Caco-2 (cell line): ENCODE results near the gene PUSL1. TPM values are rescaled to one million over a fixed set of nuclear protein-coding genes. Genes with fewer than 3 reads are reported as not detected.

Source experiments
- BruUV-seq: library from RNA; stranded (reverse); fragments of 400-500 nt; replicated peaks from 2 replicates; lab custom pipeline; 2021; lab: Mats Ljungman, UMichigan
- CTCF ChIA-PET: fragments of 300-600 bp; sonication (Branson Sonifier 250); formaldehyde crosslinking; loops from one replicate; lab custom pipeline; 2022; ENCODE audit warnings: antibody characterized with exemption; lab: Charles Lee
- POLR2A ChIA-PET: fragments of 300-600 bp; sonication (Branson Sonifier 250); formaldehyde crosslinking; loops from one replicate; lab custom pipeline; 2022; ENCODE audit warnings: antibody characterized with exemption; lab: Charles Lee
- DNase-seq, 2 experiments: peaks; one replicate each; pipeline versions ENCODE4 v3.0.0 to v3.0.0-alpha.2; 2020 to 2022
- H3K27me3 ChIP-seq: replicated peaks from 2 replicates; pipeline ENCODE4 v1.6.0; 2011; ENCODE audit warnings: low read length; ENCODE audit not compliant: control insufficient read depth, insufficient read depth
- H3K36me3 ChIP-seq: 2 replicates; pipeline ENCODE4 v1.5.1; 2011; ENCODE audit warnings: low read length; ENCODE audit not compliant: control insufficient read depth, insufficient read depth
- H3K4me1 ChIP-seq: fragments of 250-450 bp; sonication (Bioruptor Pico); 2 replicates; pipeline ENCODE4 v1.5.1; 2020; ENCODE audit warnings: mild to moderate bottlenecking
- H3K4me3 ChIP-seq: 2 replicates; pipeline ENCODE4 v1.5.1; 2011; ENCODE audit warnings: low read depth, mild to moderate bottlenecking, control low read depth, low read length
- H3K9me3 ChIP-seq: fragments of 250-450 bp; sonication (Bioruptor Pico); 2 replicates; pipeline ENCODE4 v1.5.1; 2020; ENCODE audit warnings: mild to moderate bottlenecking, moderate library complexity
- H3K27ac Mint-ChIP-seq: one replicate; pipeline ENCODE4 v1.8.0; 2022; ENCODE audit warnings: mixed read lengths; ENCODE audit not compliant: unreplicated experiment
- H3K27me3 Mint-ChIP-seq: one replicate; pipeline ENCODE4 v1.8.0; 2022; ENCODE audit warnings: mixed read lengths; ENCODE audit not compliant: insufficient read depth, unreplicated experiment
- H3K36me3 Mint-ChIP-seq: one replicate; pipeline ENCODE4 v1.8.0; 2022; ENCODE audit warnings: mild to moderate bottlenecking, mixed read lengths; ENCODE audit not compliant: insufficient read depth, unreplicated experiment
- H3K4me1 Mint-ChIP-seq: one replicate; pipeline ENCODE4 v1.8.0; 2022; ENCODE audit warnings: low read depth, mixed read lengths; ENCODE audit not compliant: unreplicated experiment
- H3K4me3 Mint-ChIP-seq: one replicate; pipeline ENCODE4 v1.8.0; 2022; ENCODE audit warnings: mild to moderate bottlenecking, moderate library complexity, mixed read lengths; ENCODE audit not compliant: unreplicated experiment
- H3K9me3 Mint-ChIP-seq: one replicate; pipeline ENCODE4 v1.8.0; 2022; ENCODE audit warnings: mixed read lengths; ENCODE audit not compliant: unreplicated experiment
- intact Hi-C: fragments of 100-400 bp; cut with micrococcal nuclease; formaldehyde crosslinking; loops from one replicate; pipeline ENCODE4 v1.10.0; 2022; ENCODE audit not compliant: unreplicated experiment
- total RNA-seq: library from RNA; stranded (reverse); gene quantifications from 2 replicates; pipeline ENCODE4 v1.2.3, GENCODE V29; 2022
- TF ChIP-seq, protein P1 (sequence below), 2 experiments: fragments of 200-600 bp in 1 of 2; IDR thresholded peaks; 1 replicate in 1 of 2; 2 replicates in 1 of 2; pipeline versions ENCODE4 v1.5.1 to v1.8.0; 2011 to 2022; ENCODE audit warnings: antibody characterized with exemption in 1 of 2, control low read depth in 1 of 2, inconsistent platforms in 1 of 2, low read depth in 1 of 2, low read length in 1 of 2, mild to moderate bottlenecking in 1 of 2, moderate library complexity in 1 of 2; ENCODE audit not compliant: insufficient read depth in 1 of 2, severe bottlenecking in 1 of 2, unreplicated experiment in 1 of 2

Gene PUSL1
- total RNA-seq, 1 experiment from 2014 or later: 43.8 TPM

DNA sequence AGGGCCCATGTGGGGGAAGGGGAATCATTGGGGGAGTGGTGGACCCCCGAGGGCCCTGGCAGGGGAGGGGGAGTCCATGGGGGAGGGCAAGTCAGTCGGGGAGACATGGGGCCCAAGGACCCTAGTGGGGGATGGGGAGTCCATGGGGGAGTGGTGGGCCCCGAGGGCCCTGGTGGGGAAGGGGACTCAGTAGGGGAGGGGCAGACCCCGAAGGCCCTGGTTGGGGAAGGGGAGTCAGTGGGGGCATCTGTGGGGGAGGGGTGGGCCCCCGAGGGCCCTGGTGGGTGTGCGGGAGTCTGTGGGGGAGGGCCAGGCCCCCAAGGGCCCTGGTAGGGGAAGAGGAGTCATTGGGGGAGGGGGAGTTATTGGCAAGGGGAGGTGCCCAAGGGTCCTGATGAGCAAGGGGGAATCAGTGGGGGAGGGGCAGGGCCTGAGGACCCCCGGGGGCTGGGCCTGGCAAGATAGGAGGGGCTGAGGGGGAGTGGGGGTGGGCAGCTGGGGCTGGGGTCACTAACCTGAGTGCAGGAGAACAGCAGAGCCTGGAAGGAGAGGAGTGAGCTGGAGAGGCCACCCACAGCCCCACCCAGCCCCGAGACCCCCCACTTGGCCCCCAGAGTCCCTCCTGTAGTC lies 47.9 kb downstream of the PUSL1 start:
- H3K27me3 ChIP-seq: no peaks in the 10 kb centered on the region
- BruUV-seq: no TSS peak
- Mint-ChIP-seq H3K4me3 (no peak overlapping the region), H3K4me1 (peaks cover 8% of the 10 kb centered on the region), H3K27me3 (no peaks in the 10 kb centered on the region), H3K27ac (no peak overlapping the region), H3K36me3 (peaks cover 27% of the 10 kb centered on the region), H3K9me3 (no peaks in the 10 kb centered on the region)
- no peaks in the 10 kb centered on the region for H3K9me3 ChIP-seq
- TF ChIP-seq, protein P1, sequence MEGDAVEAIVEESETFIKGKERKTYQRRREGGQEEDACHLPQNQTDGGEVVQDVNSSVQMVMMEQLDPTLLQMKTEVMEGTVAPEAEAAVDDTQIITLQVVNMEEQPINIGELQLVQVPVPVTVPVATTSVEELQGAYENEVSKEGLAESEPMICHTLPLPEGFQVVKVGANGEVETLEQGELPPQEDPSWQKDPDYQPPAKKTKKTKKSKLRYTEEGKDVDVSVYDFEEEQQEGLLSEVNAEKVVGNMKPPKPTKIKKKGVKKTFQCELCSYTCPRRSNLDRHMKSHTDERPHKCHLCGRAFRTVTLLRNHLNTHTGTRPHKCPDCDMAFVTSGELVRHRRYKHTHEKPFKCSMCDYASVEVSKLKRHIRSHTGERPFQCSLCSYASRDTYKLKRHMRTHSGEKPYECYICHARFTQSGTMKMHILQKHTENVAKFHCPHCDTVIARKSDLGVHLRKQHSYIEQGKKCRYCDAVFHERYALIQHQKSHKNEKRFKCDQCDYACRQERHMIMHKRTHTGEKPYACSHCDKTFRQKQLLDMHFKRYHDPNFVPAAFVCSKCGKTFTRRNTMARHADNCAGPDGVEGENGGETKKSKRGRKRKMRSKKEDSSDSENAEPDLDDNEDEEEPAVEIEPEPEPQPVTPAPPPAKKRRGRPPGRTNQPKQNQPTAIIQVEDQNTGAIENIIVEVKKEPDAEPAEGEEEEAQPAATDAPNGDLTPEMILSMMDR (IDR thresholded peaks at IDR 0.05; ENCODE audit: insufficient read depth in 1 of 2, low read depth in 1 of 2, low read length in 1 of 2, severe bottlenecking in 1 of 2, unreplicated experiment in 1 of 2): no peak
- ChIA-PET POLR2A (no interaction called here), CTCF (no interaction called here)
- H3K4me3 ChIP-seq: peak overlapping the region; percentile 47
- peaks cover 32% of the 10 kb centered on the region for H3K4me1 ChIP-seq
- no peak for DNase-seq
- intact Hi-C loops: no loop called here
- no peaks in the 10 kb centered on the region for H3K36me3 ChIP-seq

DNA sequence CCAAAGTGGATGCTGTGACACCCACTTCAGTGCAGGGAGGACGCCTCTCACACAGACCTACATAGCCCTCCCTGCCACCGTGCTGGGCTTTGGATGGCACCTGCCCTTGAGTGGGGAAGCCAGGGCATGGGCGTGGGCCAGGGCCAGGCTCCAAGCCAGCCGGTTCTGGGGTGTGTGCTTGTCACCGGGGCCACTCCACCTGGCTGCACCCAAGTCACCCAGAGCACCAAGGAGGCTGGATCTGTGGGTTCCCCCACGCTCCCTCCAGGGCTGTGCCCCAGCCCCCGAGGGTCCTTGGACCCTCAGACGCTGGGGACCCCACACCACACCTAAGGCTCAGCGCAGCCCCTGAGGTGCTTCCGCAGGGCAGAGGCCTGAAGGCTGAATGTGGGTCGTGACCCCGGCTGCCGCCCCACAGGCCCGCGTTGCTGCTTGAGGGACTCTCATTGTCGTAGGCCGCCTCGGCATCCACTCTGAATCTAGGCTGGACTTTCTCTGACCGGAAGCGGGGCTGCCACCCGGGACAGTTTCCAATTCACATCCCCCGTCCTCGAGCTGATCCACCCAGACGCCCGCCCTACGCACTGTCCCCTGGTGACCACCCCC lies 48.5 kb downstream of the PUSL1 start:
- H3K36me3 ChIP-seq: no peaks in the 10 kb centered on the region
- ChIA-PET CTCF (no interaction called here), POLR2A (interaction anchor here (0.6 kb wide), 1 partner anchor 18 kb away, joined by 4 read pairs; the partner anchor contains the start of gene AURKAIP1)
- TF ChIP-seq, protein P1 (IDR thresholded peaks at IDR 0.05; ENCODE audit: insufficient read depth in 1 of 2, low read depth in 1 of 2, low read length in 1 of 2, severe bottlenecking in 1 of 2, unreplicated experiment in 1 of 2): no peak
- Mint-ChIP-seq H3K9me3 (no peaks in the 10 kb centered on the region), H3K36me3 (peaks cover 27% of the 10 kb centered on the region), H3K27me3 (no peaks in the 10 kb centered on the region), H3K4me1 (peaks cover 8% of the 10 kb centered on the region), H3K4me3 (no peak overlapping the region), H3K27ac (no peak overlapping the region)
- DNase-seq: no peak
- H3K9me3 ChIP-seq: no peaks in the 10 kb centered on the region
- intact Hi-C loops: no loop called here
- peaks cover 32% of the 10 kb centered on the region for H3K4me1 ChIP-seq
- BruUV-seq: no TSS peak
- H3K27me3 ChIP-seq: no peaks in the 10 kb centered on the region
- no peak overlapping the region for H3K4me3 ChIP-seq

DNA sequence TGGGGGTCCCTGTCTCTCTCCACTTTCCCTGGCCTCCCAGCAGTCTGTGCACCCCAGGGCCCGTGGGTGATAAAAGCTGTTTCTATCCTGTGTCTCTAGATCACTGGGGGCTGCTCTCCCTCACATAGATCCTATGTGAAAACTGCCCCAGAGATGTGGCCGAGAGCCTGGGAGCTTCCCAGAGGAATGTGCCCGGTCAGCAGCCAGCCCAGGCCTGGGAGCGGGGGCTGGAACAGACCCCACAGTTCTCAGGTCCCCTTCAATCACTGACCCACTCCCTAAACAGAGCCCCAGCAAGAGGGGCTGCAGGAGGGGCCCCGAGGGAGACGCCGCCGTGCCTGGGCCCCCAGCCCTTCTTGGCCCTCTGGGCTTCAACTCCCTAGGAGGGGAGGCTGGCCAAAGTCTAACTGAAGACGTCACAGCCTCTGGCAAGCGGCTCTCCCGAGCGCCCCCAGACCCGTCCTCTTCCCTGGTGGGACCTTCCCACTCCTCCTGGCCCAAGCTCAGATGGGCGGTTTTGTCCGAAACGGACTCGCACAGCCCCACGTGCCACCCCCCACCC lies 49.6 kb downstream of the PUSL1 start:
- peaks cover 32% of the 10 kb centered on the region for H3K4me1 ChIP-seq
- no peaks in the 10 kb centered on the region for H3K9me3 Mint-ChIP-seq
- no peaks in the 10 kb centered on the region for H3K27me3 Mint-ChIP-seq
- H3K36me3 Mint-ChIP-seq: peaks cover 19% of the 10 kb centered on the region
- no peaks in the 10 kb centered on the region for H3K27me3 ChIP-seq
- no peak for DNase-seq
- ChIA-PET CTCF (no interaction called here), POLR2A (no interaction called here)
- TF ChIP-seq, protein P1 (IDR thresholded peaks at IDR 0.05; ENCODE audit: insufficient read depth in 1 of 2, low read depth in 1 of 2, low read length in 1 of 2, severe bottlenecking in 1 of 2, unreplicated experiment in 1 of 2): no peak
- no TSS peak for BruUV-seq
- no peak overlapping the region for H3K4me3 ChIP-seq
- no peaks in the 10 kb centered on the region for H3K9me3 ChIP-seq
- peaks cover 8% of the 10 kb centered on the region for H3K4me1 Mint-ChIP-seq
- intact Hi-C loops: no loop called here
- H3K4me3 Mint-ChIP-seq: peak overlapping the region; percentile 56
- H3K36me3 ChIP-seq: no peaks in the 10 kb centered on the region
- no peak overlapping the region for H3K27ac Mint-ChIP-seq
